ENCODE results near the gene GALNS. TPM values are rescaled to one million over a fixed set of nuclear protein-coding genes. Genes with fewer than 3 reads are reported as not detected.

The GALNS gene
- total RNA-seq, 1 donor from 2014 or later, result 61.4 TPM

GRCh38 chr16:88853325-88853941 lies 3.3 kb downstream of the GALNS start:
- Histone ChIP-seq H3K4me3 (no peak overlapping the region), H3K27ac (no peak overlapping the region), H3K27me3 (no peaks in the 10 kb centered on the region), H3K4me1 (peaks cover 34% of the 10 kb centered on the region), H3K36me3 (peaks cover 0 to under 1% of the 10 kb centered on the region in 2 donors), H3K9me3 (no peaks in the 10 kb centered on the region)
- DNase-seq (ENCODE audit: extremely low spot score in 2 of 2), result no peak
- TF ChIP-seq POLR2AphosphoS5 (IDR thresholded peaks at IDR 0.05; ENCODE audit: insufficient read depth in 1 of 2, low read depth in 1 of 2), result no peak
- no peak for TF ChIP-seq POLR2A (IDR thresholded peaks at IDR 0.05)
- TF ChIP-seq CTCF (IDR thresholded peaks at IDR 0.05), result no peak
- intact Hi-C loops (cut with DNase I), result loop anchor here (5.0 kb wide), 1 partner anchor 36 kb away; no protein-coding TSS in a partner anchor

- DNase-seq (ENCODE audit: extremely low spot score in 2 of 2), result no peak
- H3K4me3 ChIP-seq, result no peak overlapping the region
- no peak overlapping the region for H3K27ac ChIP-seq
- H3K36me3 ChIP-seq, result no peaks in the 10 kb centered on the region
- TF ChIP-seq POLR2A (IDR thresholded peaks at IDR 0.05), result no peak
- TF ChIP-seq CTCF (IDR thresholded peaks at IDR 0.05), result no peak
- TF ChIP-seq POLR2AphosphoS5 (IDR thresholded peaks at IDR 0.05; ENCODE audit: insufficient read depth in 1 of 2, low read depth in 1 of 2), result no peak
- intact Hi-C loops (cut with DNase I), result loop anchor here (5.0 kb wide), 1 partner anchor 34 kb away; no protein-coding TSS in a partner anchor
- no peaks in the 10 kb centered on the region for H3K9me3 ChIP-seq
- H3K4me1 ChIP-seq, result peaks cover 25% of the 10 kb centered on the region
- no peaks in the 10 kb centered on the region for H3K27me3 ChIP-seq
Observed at GRCh38 chr16:88851616-88852015, 5.1 kb downstream of the GALNS start.

GRCh38 chr16:88850531-88851199 lies 6.1 kb downstream of the GALNS start:
- intact Hi-C loops (cut with DNase I), result loop anchor here (5.0 kb wide), 1 partner anchor 33 kb away; no protein-coding TSS in a partner anchor
- DNase-seq (ENCODE audit: extremely low spot score in 2 of 2), result no peak
- Histone ChIP-seq H3K27ac (no peak overlapping the region), H3K27me3 (no peaks in the 10 kb centered on the region), H3K4me1 (peaks cover 15% of the 10 kb centered on the region), H3K4me3 (no peak overlapping the region), H3K36me3 (no peaks in the 10 kb centered on the region), H3K9me3 (no peaks in the 10 kb centered on the region)
- TF ChIP-seq CTCF (IDR thresholded peaks at IDR 0.05) (no peak), POLR2AphosphoS5 (IDR thresholded peaks at IDR 0.05; ENCODE audit: insufficient read depth in 1 of 2, low read depth in 1 of 2) (no peak), POLR2A (IDR thresholded peaks at IDR 0.05) (no peak)

- H3K27ac ChIP-seq, result no peak overlapping the region
- no peaks in the 10 kb centered on the region for H3K36me3 ChIP-seq
- intact Hi-C loops (cut with DNase I), result no loop called here
- no peak for DNase-seq (ENCODE audit: extremely low spot score in 2 of 2)
- H3K4me3 ChIP-seq, result no peak overlapping the region
- no peaks in the 10 kb centered on the region for H3K4me1 ChIP-seq
- H3K27me3 ChIP-seq, result no peaks in the 10 kb centered on the region
- no peaks in the 10 kb centered on the region for H3K9me3 ChIP-seq
- no peak for TF ChIP-seq POLR2AphosphoS5 (IDR thresholded peaks at IDR 0.05; ENCODE audit: insufficient read depth in 1 of 2, low read depth in 1 of 2)
- no peak for TF ChIP-seq POLR2A (IDR thresholded peaks at IDR 0.05)
- no peak for TF ChIP-seq CTCF (IDR thresholded peaks at IDR 0.05)
Observed at GRCh38 chr16:88848557-88848956, 8.2 kb downstream of the GALNS start.

GRCh38 chr16:88847654-88848053 lies 9.1 kb downstream of the GALNS start:
- Histone ChIP-seq H3K27me3 (no peaks in the 10 kb centered on the region), H3K9me3 (no peaks in the 10 kb centered on the region), H3K4me3 (no peak overlapping the region), H3K36me3 (no peaks in the 10 kb centered on the region), H3K4me1 (no peaks in the 10 kb centered on the region), H3K27ac (no peak overlapping the region)
- intact Hi-C loops (cut with DNase I), result no loop called here
- TF ChIP-seq POLR2AphosphoS5 (IDR thresholded peaks at IDR 0.05; ENCODE audit: insufficient read depth in 1 of 2, low read depth in 1 of 2) (no peak), POLR2A (IDR thresholded peaks at IDR 0.05) (no peak), CTCF (IDR thresholded peaks at IDR 0.05) (no peak)
- DNase-seq (ENCODE audit: extremely low spot score in 2 of 2), result no peak

Measured in vagina (tissue), 2 donors.